ENCODE data around the gene PRSS57.
A peak's percentile ranks its signal among the peaks of the same experiment; 100 is the strongest.

Gene PRSS57

DNA sequence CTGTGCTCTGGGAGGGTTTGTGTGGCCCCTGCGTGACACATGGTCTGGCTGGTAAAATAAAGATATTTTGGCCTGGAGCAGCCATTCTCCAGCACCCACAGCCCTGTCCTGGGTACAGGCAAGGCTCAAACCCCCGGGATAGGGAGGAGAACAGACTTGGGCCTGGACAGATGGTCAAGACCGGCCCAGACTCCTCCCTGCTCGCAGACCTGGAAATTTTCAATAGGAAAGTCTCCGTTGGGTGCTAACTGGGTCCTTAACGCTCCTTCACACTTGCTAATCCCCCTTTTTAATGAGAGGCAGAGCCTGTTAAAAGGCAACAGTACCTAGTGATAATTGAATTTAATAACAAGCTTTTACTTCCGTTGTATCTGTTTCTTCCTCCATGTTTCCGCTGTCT is 16.0 kb upstream of the PRSS57 start:
- DNase-seq (ENCODE audit: low read depth), result no peak
- H3K4me3 ChIP-seq (ENCODE audit: low read length), result no peak overlapping the region
- TF ChIP-seq, protein P1, sequence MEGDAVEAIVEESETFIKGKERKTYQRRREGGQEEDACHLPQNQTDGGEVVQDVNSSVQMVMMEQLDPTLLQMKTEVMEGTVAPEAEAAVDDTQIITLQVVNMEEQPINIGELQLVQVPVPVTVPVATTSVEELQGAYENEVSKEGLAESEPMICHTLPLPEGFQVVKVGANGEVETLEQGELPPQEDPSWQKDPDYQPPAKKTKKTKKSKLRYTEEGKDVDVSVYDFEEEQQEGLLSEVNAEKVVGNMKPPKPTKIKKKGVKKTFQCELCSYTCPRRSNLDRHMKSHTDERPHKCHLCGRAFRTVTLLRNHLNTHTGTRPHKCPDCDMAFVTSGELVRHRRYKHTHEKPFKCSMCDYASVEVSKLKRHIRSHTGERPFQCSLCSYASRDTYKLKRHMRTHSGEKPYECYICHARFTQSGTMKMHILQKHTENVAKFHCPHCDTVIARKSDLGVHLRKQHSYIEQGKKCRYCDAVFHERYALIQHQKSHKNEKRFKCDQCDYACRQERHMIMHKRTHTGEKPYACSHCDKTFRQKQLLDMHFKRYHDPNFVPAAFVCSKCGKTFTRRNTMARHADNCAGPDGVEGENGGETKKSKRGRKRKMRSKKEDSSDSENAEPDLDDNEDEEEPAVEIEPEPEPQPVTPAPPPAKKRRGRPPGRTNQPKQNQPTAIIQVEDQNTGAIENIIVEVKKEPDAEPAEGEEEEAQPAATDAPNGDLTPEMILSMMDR (IDR thresholded peaks at IDR 0.05; ENCODE audit: insufficient read depth, low read depth, low read length, missing control alignments), result no peak

DNA sequence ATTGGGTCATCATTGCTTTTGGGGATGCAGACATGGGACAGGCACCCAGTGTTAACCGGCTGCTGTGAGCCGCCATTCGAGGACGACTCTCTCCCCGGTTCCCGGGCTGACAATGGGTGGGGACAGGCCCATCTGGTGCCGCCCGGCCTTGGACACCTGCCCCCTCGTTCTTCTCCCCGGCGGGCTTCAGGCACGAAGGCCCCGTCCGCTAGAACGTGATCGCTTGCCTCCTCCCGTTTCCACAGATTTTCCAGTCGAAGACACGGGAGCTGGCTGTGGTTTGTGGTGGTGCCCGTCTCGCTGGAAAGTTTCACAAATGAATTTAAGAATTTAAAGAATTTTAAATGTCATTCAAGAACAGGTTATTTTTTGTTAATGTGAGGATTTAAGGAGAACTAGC is 15.5 kb upstream of the PRSS57 start:
- TF ChIP-seq, protein P1 (IDR thresholded peaks at IDR 0.05; ENCODE audit: insufficient read depth, low read depth, low read length, missing control alignments), result no peak
- DNase-seq (ENCODE audit: low read depth), result no peak
- no peak overlapping the region for H3K4me3 ChIP-seq (ENCODE audit: low read length)

DNA sequence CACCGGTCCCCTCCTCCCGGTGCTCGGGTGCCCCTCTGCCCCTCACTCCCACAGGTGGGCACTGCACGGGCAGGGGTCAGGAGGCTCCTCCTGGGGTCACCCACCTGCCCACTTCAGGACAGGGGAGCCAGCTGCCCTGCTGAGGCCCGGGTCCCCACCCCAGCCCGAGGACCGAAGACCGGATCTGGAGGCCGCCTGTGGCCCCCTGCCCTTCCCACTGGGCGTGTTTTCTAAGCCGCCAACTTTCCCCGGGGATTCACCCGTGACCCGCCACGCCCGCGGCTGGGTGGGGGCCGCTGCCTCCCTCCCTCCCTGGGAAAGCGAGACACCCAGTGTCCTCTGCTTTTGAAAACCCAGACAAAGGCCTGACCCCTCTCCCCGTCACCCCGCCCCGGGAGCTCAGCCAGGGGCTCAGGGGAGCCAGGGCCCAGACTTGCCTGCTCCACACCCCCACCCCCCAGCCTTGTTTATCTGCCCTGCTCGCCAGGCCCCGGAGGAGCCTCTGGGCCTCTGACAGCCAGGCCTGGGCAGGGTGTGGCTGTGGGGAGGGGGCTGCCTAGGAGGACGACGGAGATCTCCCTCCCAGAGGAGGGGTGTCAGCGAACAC is 14.8 kb upstream of the PRSS57 start:
- no peak for DNase-seq (ENCODE audit: low read depth)
- peak overlapping the region; percentile 16 for H3K4me3 ChIP-seq (ENCODE audit: low read length)
- TF ChIP-seq, protein P1 (IDR thresholded peaks at IDR 0.05; ENCODE audit: insufficient read depth, low read depth, low read length, missing control alignments), result no peak

DNA sequence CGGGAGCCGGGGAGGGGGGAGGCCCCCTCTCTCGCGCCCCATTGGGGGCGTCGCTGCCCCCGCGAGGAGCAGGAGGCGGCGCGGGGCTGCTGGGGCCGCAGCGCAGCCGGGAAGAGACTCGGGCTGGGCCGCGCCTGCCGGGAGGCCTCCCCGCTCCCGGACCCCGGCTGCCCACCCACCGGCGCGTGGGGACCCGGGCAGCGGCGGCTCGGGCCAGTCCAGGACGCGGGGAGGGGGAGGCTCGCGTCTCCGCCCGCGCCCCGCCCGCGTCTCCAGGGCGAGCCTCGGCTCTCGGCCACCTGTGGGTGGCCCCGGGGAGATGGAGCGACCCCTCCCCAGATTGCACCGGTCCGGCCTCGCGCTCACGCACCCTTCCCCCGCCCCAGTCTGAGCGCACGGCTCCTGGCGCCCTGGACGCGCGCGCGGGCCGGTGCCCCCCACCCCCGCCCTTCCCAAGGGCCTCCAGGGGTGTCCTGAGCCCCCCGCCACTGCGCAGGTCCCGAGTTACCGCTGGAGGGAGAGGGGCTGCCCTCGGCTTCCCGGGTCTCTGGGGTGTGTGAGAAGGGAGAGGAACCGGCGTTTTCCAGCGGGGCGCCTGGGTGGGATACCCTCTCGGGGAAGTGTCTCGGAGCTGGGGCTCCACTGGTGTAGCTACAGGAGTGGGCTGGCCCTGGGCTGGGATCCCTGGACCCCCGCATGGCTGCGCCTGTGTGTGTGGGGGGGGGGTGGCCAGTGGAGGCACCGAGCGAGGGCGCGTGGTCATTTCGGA is 14.1 kb upstream of the PRSS57 start:
- TF ChIP-seq, protein P1 (IDR thresholded peaks at IDR 0.05; ENCODE audit: insufficient read depth, low read depth, low read length, missing control alignments), result no peak
- DNase-seq (ENCODE audit: low read depth), result no peak
- H3K4me3 ChIP-seq (ENCODE audit: low read length), result peak overlapping the region; percentile 16

DNA sequence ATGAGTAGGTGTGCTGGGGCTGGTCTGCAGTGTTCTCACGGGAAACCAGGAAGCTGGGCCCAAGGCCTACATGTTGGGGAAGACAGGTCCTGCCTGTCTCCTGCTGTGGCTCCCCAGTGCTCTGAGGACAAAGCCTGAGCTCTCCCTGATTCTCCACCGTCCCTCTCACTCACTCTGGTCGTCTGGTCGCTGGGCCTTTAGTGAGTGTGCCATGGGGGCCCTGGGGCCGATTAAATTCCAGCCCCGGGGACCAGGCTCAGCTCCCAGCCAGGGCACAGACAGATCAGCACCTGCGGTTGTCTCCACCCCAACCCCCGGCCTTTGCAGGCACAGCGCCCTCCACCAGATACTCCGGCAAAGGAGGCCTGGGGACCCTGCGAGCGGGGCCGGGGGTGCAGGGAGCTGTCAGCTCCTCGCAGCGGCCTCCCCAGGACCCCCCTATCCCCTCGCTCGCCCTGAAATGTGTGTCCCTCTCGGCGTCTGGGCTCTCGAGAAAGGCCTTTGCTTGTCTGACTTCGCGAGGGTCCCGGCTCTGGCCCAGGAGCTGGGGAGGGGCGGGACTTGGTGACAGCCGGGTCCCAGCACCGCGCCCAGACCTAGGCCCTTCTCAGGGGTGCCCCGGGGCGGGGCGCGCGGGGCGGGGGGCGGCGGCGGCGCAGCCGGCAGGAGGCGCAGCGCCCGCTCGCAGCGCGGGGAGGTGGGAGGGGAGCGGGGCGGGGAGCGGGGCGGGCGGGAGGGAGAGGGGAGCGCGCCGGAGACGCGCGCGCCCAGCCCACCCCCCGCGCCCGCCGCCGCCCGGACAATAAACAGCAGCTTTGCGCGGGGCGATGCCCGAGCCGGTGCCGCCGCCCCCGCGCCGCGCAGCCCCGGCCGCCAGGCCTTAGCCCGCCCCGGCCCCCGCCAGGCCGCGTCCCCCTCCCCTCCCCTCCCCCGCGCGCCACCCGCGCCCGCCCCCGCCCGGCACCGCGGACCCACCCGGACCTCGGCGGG is 13.2 kb upstream of the PRSS57 start, which contains the start of gene PALM:
Gene PALM (plus strand): TSS at position 782 of the 990 bp plus-strand sequence. CDS start 212 bp downstream, outside the sequence.
- TF ChIP-seq, protein P1 (IDR thresholded peaks at IDR 0.05; ENCODE audit: insufficient read depth, low read depth, low read length, missing control alignments), result no peak
- DNase-seq (ENCODE audit: low read depth), result no peak
- peak within 1 kb of the TSS; percentile 16 for H3K4me3 ChIP-seq (ENCODE audit: low read length)

DNA sequence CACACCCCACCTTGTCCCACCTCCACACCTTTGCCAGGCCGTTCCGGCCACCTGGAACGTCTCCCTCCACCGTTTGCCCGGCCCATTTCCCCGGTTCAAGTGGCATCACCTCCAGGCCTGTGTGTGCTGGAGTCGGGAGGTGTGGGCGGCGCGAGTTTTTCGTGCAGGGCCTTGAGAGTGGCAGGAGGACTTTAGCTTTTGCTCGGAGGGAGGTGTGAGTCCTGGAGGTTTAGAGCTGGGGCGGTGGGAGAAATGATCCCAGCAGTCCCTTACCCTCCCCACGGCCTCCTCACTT is 9.1 kb upstream of the PRSS57 start:
- no peak overlapping the region for H3K4me3 ChIP-seq (ENCODE audit: low read length)
- DNase-seq (ENCODE audit: low read depth), result no peak
- TF ChIP-seq, protein P1 (IDR thresholded peaks at IDR 0.05; ENCODE audit: insufficient read depth, low read depth, low read length, missing control alignments), result no peak

Measured in epithelial cell of esophagus (primary cell).